HepG2 (cell line): ENCODE measurements around the gene WDR35. TPM values are rescaled to one million over a fixed set of nuclear protein-coding genes. Genes with fewer than 3 reads are reported as not detected.

Source experiments
- ATAC-seq: fragments of 200-7000 bp; cut with Tn5 transposase; 3 replicates; pipeline ENCODE4 v1.9.1; 2020; ENCODE audit warnings: mild to moderate bottlenecking, moderate library complexity
- BruUV-seq: library from RNA; stranded (reverse); fragments of 400-500 nt; replicated peaks from 2 replicates; lab custom pipeline; 2021; lab: Mats Ljungman, UMichigan
- CTCF ChIA-PET: fragments of 300-600 bp; formaldehyde crosslinking; extraction: SDS; loops from one replicate; lab custom pipeline; 2021; ENCODE audit warnings: low total read pairs, inconsistent platforms, low intra/inter-chr PET ratio; lab: Yijun Ruan, JAX
- POLR2A ChIA-PET: fragments of 350-600 bp; sonication (Branson Sonifier 250); formaldehyde crosslinking; loops from one replicate; lab custom pipeline; 2020; ENCODE audit warnings: antibody characterized with exemption, inconsistent platforms; lab: Yijun Ruan, JAX
- DNase-seq: peaks from one replicate; pipeline ENCODE4 v3.0.0-alpha.2; 2015; ENCODE audit warnings: low spot score
- FAIRE-seq: peaks from 3 replicates; lab custom pipeline; 2011; peaks lifted over from hg19 to GRCh38; lab: Jason Lieb, UNC
- H2AFZ ChIP-seq: one replicate; pipeline ENCODE4 v1.6.1; 2011; ENCODE audit warnings: low read length, inconsistent platforms
- H3K27ac ChIP-seq: fragments of 300-600 bp; 3 replicates; pipeline ENCODE4 v1.8.0; 2011; ENCODE audit warnings: mixed run types, mild to moderate bottlenecking, mixed read lengths, low read length, inconsistent platforms; ENCODE audit not compliant: insufficient read depth; ENCODE audit errors: extremely low read length
- H3K27me3 ChIP-seq, 2 experiments: fragments of 200-600 bp in 1 of 2; 2 replicates in 1 of 2; 3 replicates in 1 of 2; pipeline versions ENCODE4 v1.6.0 to v1.8.0; 2011; ENCODE audit warnings: low read length in 2 of 2, mild to moderate bottlenecking in 2 of 2, moderate library complexity in 2 of 2, inconsistent platforms in 1 of 2; ENCODE audit not compliant: insufficient read depth in 2 of 2, control insufficient read depth in 1 of 2
- H3K36me3 ChIP-seq, 2 experiments: fragments of 200-600 bp in 1 of 2; replicated peaks in 1 of 2; 2 replicates in 1 of 2; 3 replicates in 1 of 2; pipeline versions ENCODE4 v1.5.1 to v1.8.0; 2011; ENCODE audit warnings: low read length in 2 of 2, inconsistent platforms in 1 of 2; ENCODE audit not compliant: insufficient read depth in 2 of 2, control insufficient read depth in 1 of 2
- H3K4me1 ChIP-seq: 2 replicates; pipeline ENCODE4 v1.5.1; 2012; ENCODE audit warnings: low read length, inconsistent platforms; ENCODE audit not compliant: insufficient read depth
- H3K4me2 ChIP-seq: 2 replicates; pipeline ENCODE4 v1.6.0; 2011; ENCODE audit warnings: low read depth, low read length, inconsistent platforms
- H3K4me3 ChIP-seq, 3 experiments: fragments of 200-600 bp in 1 of 3; sonication (generic), shearing (Covaris generic) in 1 of 3; replicated peaks in 1 of 3; 2 replicates each; pipeline ENCODE4 v1.5.1; 2011 to 2016; ENCODE audit warnings: low read length in 3 of 3, inconsistent platforms in 2 of 3, low read depth in 2 of 3, mild to moderate bottlenecking in 2 of 3, control low read depth in 1 of 3, mixed read lengths in 1 of 3; ENCODE audit not compliant: insufficient read depth in 1 of 3
- H3K79me2 ChIP-seq: one replicate; pipeline ENCODE4 v1.6.1; 2011; ENCODE audit warnings: low read length, inconsistent platforms; ENCODE audit not compliant: insufficient read depth
- H3K9ac ChIP-seq: 2 replicates; pipeline ENCODE4 v1.6.0; 2011; ENCODE audit warnings: mild to moderate bottlenecking, low read depth, low read length, inconsistent platforms; ENCODE audit not compliant: insufficient read depth
- H3K9me3 ChIP-seq: 2 replicates; pipeline ENCODE4 v1.5.1; 2012; ENCODE audit warnings: mild to moderate bottlenecking, low read length
- H4K20me1 ChIP-seq: 2 replicates; pipeline ENCODE4 v1.6.0; 2011; ENCODE audit warnings: inconsistent platforms, mild to moderate bottlenecking, low read length, moderate library complexity; ENCODE audit not compliant: insufficient read depth
- ASH2L ChIP-seq: fragments of 300-600, 200-600 bp; sonication (generic); IDR thresholded peaks from 2 replicates; pipeline ENCODE4 v1.7.0; 2017; ENCODE audit warnings: low read depth, mild to moderate bottlenecking, moderate library complexity, mixed read lengths, low read length; ENCODE audit not compliant: insufficient read length
- DPF2 ChIP-seq: sonication (generic); formaldehyde crosslinking; IDR thresholded peaks from 2 replicates; pipeline ENCODE4 v1.4.0; 2020; ENCODE audit warnings: mild to moderate bottlenecking, low read depth, missing genetic modification reagents, borderline replicate concordance
- HDAC2 ChIP-seq: sonication (generic); formaldehyde crosslinking; IDR thresholded peaks from 2 replicates; pipeline ENCODE4 v1.4.0; 2020; ENCODE audit warnings: missing genetic modification reagents
- MIXL1 ChIP-seq: IDR thresholded peaks from 2 replicates; pipeline ENCODE4 v1.6.1; 2016
- POGZ ChIP-seq: sonication (generic); formaldehyde crosslinking; IDR thresholded peaks from 2 replicates; pipeline ENCODE4 v1.4.0; 2020; ENCODE audit warnings: mild to moderate bottlenecking, missing genetic modification reagents
- ZMYM2 ChIP-seq: sonication (generic); formaldehyde crosslinking; IDR thresholded peaks from 2 replicates; pipeline ENCODE4 v1.8.0; 2022; ENCODE audit warnings: mild to moderate bottlenecking, missing genetic modification reagents
- ZMYM3 ChIP-seq: sonication (generic); formaldehyde crosslinking; IDR thresholded peaks from 2 replicates; pipeline ENCODE4 v1.5.1; 2020; ENCODE audit warnings: mild to moderate bottlenecking, missing genetic modification reagents
- ZMYM4 ChIP-seq: sonication (generic); formaldehyde crosslinking; IDR thresholded peaks from 2 replicates; pipeline ENCODE4 v1.8.1; 2023; ENCODE audit warnings: mild to moderate bottlenecking, missing genetic modification reagents
- ZNF121 ChIP-seq: sonication (generic); formaldehyde crosslinking; IDR thresholded peaks from 2 replicates; pipeline ENCODE4 v1.5.0; 2020; ENCODE audit warnings: mild to moderate bottlenecking, missing genetic modification reagents
- ZNF136 ChIP-seq: sonication (generic); formaldehyde crosslinking; IDR thresholded peaks from 2 replicates; pipeline ENCODE4 v1.8.1; 2022; ENCODE audit warnings: low read depth, mild to moderate bottlenecking, moderate library complexity, missing genetic modification reagents
- ZNF652 ChIP-seq: IDR thresholded peaks from 2 replicates; pipeline ENCODE4 v1.6.1; 2016; ENCODE audit warnings: low read depth, borderline replicate concordance
- ZNF841 ChIP-seq: sonication (generic); formaldehyde crosslinking; IDR thresholded peaks from 2 replicates; pipeline ENCODE4 v1.8.1; 2023; ENCODE audit warnings: missing genetic modification reagents, borderline replicate concordance
- WGBS: methylation state at CpG from one replicate; pipeline ENCODE4 v1.1.6; 2017; ENCODE audit warnings: low lambda C conversion rate; 5-methylcytosine and 5-hydroxymethylcytosine counted together
- in situ Hi-C: cut with HindIII; loops from 2 replicates; pipeline ENCODE4 v1.10.0; 2017; ENCODE audit warnings: low pct_unique_long_range_greater_than_20kb; ENCODE audit not compliant: extremely low pct_ligation_motif_present
- intact Hi-C: fragments of 100-400 bp; cut with micrococcal nuclease; formaldehyde crosslinking; loops from one replicate; pipeline ENCODE4 v1.10.0; 2022; ENCODE audit not compliant: unreplicated experiment
- polyA plus RNA-seq, 8 experiments: library from polyadenylated mRNA; depleted of rRNA in 3 of 8; stranded (reverse) in 7 of 8; unstranded in 1 of 8; fragments of >200 nt; fragmentation: Illumina TruSeq in 4 of 8; extraction: Trizol in 4 of 8; gene quantifications; 2 replicates each; pipeline versions ENCODE4 v1.2.1 to v1.2.3, GENCODE V29; 2011 to 2016; ENCODE audit warnings: low read depth in 4 of 8, missing spikeins in 1 of 8, mixed read lengths in 1 of 8; ENCODE audit not compliant: insufficient read depth in 1 of 8
- total RNA-seq, 5 experiments: library from RNA; depleted of rRNA; stranded (reverse); fragments of >200 nt; fragmentation: Illumina TruSeq; extraction: Trizol; gene quantifications; 2 replicates each; pipeline ENCODE4 v1.2.3, GENCODE V29; 2016; ENCODE audit warnings: low read depth in 1 of 5
- TF ChIP-seq, protein P1 (sequence below): sonication (generic); formaldehyde crosslinking; IDR thresholded peaks from 2 replicates; pipeline ENCODE4 v1.4.0; 2020; ENCODE audit warnings: missing genetic modification reagents
- TF ChIP-seq, protein P2 (sequence below): sonication (generic); formaldehyde crosslinking; IDR thresholded peaks from 2 replicates; pipeline ENCODE4 v1.5.0; 2020; ENCODE audit warnings: mild to moderate bottlenecking, missing genetic modification reagents
- TF ChIP-seq, protein P3 (sequence below): sonication (generic); formaldehyde crosslinking; conservative IDR thresholded peaks from 2 replicates; pipeline ENCODE4 v1.4.0; 2020; ENCODE audit warnings: mild to moderate bottlenecking, missing genetic modification reagents, moderate library complexity

WDR35 gene
- total and polyA plus RNA-seq, 2 of the 13 experiments (the other 11 are each of a cell fraction or from before 2014, with no cell fraction given) = 11.1 to 19.6 TPM

DNA sequence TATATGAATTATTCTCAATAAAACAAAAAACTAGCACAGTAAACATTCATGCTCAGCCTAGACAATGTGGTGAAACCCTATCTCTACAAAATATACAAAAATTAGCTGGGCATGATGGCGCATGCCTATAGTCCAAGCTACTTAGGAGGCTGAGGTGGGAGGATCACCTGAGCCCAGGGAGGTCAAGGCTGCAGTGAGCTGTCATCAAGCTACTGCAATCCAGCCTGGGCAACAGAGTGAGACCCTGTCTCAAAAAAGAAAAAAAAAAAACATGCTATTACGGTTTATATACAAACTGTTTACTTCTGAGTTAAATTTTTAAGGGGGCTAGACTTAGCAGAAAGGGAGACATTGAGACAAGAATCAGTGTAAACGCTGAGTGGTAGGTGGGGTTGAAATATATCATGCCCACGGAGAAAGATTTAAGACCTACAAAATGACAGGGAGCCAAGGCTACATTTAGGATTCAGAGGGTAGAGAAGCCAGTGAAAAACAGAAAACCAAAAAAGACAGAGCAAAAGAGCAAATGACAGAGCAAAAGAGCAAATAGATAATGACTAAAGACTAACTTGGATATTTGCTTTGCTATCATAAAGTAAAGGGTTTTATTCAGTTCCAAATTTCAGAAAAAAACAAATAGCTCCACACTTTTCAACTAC lies 95.6 kb downstream of the WDR35 start:
- peaks cover 67% of the 10 kb centered on the region for H3K4me1 ChIP-seq
- no peaks in the 10 kb centered on the region for H3K27me3 ChIP-seq
- TF ChIP-seq DPF2 (CRISPR knock-in tag) (0 out of 2 replicates have a peak, but pooled peaks have one; percentile 6), ZNF136 (CRISPR knock-in tag) (0 out of 2 replicates have a peak, but pooled peaks have one; percentile 27), ZMYM3 (CRISPR knock-in tag) (peak; percentile 94), MIXL1 (CRISPR knock-in tag) (no peak), ZMYM2 (CRISPR knock-in tag) (peak; percentile 63; the same call in 1 of the 2 replicates), ASH2L (peak; percentile 16), ZNF841 (CRISPR knock-in tag) (no peak), ZNF121 (CRISPR knock-in tag) (peak; percentile 98), HDAC2 (0 out of 2 replicates have a peak, but pooled peaks have one; percentile 30), ZNF652 (CRISPR knock-in tag) (no peak), ZMYM4 (CRISPR knock-in tag) (0 out of 2 replicates have a peak, but pooled peaks have one; percentile 41), POGZ (CRISPR knock-in tag) (peak; percentile 44)
- TF ChIP-seq, protein P1, sequence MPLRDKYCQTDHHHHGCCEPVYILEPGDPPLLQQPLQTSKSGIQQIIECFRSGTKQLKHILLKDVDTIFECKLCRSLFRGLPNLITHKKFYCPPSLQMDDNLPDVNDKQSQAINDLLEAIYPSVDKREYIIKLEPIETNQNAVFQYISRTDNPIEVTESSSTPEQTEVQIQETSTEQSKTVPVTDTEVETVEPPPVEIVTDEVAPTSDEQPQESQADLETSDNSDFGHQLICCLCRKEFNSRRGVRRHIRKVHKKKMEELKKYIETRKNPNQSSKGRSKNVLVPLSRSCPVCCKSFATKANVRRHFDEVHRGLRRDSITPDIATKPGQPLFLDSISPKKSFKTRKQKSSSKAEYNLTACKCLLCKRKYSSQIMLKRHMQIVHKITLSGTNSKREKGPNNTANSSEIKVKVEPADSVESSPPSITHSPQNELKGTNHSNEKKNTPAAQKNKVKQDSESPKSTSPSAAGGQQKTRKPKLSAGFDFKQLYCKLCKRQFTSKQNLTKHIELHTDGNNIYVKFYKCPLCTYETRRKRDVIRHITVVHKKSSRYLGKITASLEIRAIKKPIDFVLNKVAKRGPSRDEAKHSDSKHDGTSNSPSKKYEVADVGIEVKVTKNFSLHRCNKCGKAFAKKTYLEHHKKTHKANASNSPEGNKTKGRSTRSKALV (CRISPR knock-in tag) = peak; percentile 24; the same call in 1 of the 2 replicates
- TF ChIP-seq, protein P2, sequence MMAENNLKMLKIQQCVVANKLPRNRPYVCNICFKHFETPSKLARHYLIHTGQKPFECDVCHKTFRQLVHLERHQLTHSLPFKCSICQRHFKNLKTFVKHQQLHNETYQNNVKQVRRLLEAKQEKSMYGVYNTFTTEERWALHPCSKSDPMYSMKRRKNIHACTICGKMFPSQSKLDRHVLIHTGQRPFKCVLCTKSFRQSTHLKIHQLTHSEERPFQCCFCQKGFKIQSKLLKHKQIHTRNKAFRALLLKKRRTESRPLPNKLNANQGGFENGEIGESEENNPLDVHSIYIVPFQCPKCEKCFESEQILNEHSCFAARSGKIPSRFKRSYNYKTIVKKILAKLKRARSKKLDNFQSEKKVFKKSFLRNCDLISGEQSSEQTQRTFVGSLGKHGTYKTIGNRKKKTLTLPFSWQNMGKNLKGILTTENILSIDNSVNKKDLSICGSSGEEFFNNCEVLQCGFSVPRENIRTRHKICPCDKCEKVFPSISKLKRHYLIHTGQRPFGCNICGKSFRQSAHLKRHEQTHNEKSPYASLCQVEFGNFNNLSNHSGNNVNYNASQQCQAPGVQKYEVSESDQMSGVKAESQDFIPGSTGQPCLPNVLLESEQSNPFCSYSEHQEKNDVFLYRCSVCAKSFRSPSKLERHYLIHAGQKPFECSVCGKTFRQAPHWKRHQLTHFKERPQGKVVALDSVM (CRISPR knock-in tag) = peak; percentile 99
- TF ChIP-seq, protein P3, sequence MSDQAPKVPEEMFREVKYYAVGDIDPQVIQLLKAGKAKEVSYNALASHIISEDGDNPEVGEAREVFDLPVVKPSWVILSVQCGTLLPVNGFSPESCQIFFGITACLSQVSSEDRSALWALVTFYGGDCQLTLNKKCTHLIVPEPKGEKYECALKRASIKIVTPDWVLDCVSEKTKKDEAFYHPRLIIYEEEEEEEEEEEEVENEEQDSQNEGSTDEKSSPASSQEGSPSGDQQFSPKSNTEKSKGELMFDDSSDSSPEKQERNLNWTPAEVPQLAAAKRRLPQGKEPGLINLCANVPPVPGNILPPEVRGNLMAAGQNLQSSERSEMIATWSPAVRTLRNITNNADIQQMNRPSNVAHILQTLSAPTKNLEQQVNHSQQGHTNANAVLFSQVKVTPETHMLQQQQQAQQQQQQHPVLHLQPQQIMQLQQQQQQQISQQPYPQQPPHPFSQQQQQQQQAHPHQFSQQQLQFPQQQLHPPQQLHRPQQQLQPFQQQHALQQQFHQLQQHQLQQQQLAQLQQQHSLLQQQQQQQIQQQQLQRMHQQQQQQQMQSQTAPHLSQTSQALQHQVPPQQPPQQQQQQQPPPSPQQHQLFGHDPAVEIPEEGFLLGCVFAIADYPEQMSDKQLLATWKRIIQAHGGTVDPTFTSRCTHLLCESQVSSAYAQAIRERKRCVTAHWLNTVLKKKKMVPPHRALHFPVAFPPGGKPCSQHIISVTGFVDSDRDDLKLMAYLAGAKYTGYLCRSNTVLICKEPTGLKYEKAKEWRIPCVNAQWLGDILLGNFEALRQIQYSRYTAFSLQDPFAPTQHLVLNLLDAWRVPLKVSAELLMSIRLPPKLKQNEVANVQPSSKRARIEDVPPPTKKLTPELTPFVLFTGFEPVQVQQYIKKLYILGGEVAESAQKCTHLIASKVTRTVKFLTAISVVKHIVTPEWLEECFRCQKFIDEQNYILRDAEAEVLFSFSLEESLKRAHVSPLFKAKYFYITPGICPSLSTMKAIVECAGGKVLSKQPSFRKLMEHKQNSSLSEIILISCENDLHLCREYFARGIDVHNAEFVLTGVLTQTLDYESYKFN (CRISPR knock-in tag) = peak; percentile 62
- H3K9ac ChIP-seq = peak overlapping the region; percentile 10; the same call in 1 of the 2 replicates
- no peaks in the 10 kb centered on the region for H3K9me3 ChIP-seq
- no peak overlapping the region for H2AFZ ChIP-seq
- H3K36me3 ChIP-seq = 0 out of 5 replicates have a peak, but pooled peaks cover 0 to 3% of the 10 kb centered on the region in 2 experiments
- no peak for DNase-seq
- intact Hi-C loops = no loop called here
- in situ Hi-C loops = no loop called here
- H3K79me2 ChIP-seq = peaks cover 39% of the 10 kb centered on the region
- ChIA-PET CTCF (no interaction called here), POLR2A (no interaction called here)
- 47% methylated on average over 4 of the region's 4 CpGs for WGBS
- peak; percentile 18; the same call in 2 of the 3 replicates for ATAC-seq
- BruUV-seq = no TSS peak
- H3K4me2 ChIP-seq = peak overlapping the region; percentile 58
- 0 out of 2 replicates have a peak, but pooled peaks cover 7% of the 10 kb centered on the region for H4K20me1 ChIP-seq
- H3K4me3 ChIP-seq = 0 out of 6 replicates have a peak overlapping the region, but pooled peaks of 1 of the 3 experiments have one; percentile 13
- H3K27ac ChIP-seq = peak overlapping the region; percentile 55
- no peak for FAIRE-seq
